HG02798 (cell line): Measurements from ENCODE around the gene PMPCA.

Experiments used
- ATAC-seq: cut with Tn5 transposase; IDR thresholded peaks from one replicate; pipeline ENCODE4 v1.9.1; 2021; ENCODE audit warnings: mild to moderate bottlenecking; ENCODE audit not compliant: unreplicated experiment, poor library complexity

PMPCA gene

DNA sequence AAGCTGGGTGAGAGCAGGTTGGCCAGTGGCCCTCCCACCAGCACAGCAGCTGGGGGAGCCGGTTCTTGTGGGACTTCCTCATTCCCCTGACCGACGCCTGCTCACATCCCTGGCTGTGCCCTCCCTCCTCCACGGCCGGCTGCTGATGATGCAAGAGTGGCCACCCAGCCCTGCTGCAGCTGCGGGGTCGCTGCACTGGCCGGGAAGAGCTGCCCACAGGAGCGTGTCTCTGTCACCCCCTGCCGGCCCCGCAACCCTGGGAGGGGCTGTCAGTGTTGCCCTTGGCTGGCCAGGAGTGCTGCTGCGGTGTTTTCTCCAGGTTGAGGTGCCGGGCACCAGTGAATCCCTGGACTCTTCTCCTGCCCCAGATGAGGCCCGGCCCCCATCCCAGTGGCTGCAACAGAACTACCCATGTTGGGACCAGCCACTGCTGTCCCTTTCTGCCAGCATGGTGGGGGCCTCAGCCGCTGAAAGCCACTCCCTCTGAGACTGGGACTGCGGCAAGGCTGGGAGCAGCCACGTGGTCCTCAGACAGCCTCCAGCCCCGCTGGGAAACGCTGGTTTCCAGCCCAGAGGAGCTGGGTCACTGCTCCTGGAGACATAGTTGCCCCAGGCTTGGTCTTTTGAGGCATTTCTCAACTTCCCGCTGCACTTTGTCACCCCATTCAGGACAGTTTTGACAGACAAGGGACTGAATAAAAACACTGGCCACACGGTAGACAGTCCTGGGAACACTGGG lies 37.7 kb upstream of the PMPCA start:
- no peak for ATAC-seq

DNA sequence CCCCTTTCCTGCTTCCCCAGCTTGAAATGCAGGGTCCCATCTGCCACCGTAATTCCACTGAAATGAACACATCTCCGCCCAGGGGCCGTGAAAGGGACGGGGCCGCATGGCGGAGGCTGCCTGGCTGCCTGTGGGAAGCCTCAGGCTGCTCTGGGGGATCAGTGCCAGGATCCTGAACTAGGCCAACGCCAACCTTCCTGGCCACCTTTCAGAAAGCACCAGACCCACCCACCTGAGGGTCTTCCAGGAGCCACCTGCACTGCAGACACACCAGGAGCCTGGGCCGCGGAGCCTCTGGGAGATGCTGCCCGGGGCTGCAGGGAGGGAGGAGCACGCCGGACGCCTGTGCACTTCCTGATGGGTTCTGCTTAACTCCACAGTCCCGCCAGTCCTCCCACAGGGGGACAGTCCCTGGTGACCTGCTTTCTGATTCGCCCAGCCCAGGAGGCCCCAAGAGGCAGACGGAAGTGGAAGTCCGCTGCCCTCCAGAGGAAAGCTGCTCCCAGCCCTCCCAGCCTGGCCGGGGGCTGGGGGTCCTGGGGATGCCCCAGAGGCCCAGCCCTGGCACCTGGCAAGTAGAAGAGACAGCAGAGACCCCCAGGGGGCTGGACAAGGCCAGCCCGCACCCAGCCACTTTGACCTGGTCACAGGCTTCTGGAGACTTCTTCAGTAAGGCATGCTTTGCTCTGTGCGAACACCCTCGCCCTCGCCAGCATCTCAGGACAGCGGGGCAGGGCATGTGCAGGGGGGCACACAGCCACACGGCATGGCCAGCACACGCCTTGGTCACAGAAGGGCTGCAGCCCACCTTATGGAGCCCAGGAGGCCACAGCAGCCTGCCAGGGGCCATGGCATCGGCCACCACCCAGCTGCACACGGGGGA lies 36.9 kb upstream of the PMPCA start, which contains the start of gene CARD9:
CARD9 (minus strand) TSS at position 370 of the 883 bp plus-strand sequence. CDS start 1,591 bp downstream, outside the sequence.
- ATAC-seq = no peak

GRCh38 chr9:136374183-136374575 lies 36.3 kb upstream of the PMPCA start:
- ATAC-seq = no peak

- ATAC-seq = no peak
These were observed 35.4 kb upstream of the PMPCA start for GRCh38 chr9:136375096-136375495.

DNA sequence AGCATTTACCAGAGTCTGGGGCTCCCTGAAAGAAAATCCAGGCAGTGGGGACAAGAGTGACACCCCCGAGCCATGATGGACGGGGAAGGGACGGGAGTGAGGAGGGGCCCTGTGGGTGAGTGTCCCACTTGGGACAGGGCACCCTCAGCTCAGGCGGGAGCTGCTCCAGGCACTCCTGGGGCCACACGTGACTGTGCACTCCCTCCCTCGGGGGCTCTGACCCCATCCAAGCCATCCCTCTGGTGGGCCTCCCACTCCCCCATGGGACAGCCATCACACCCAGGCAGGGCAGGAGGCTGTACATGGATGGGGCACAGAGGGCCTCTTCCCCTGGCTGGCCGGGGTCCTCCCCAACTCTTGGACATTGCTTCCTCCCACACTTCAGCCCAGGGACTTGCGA lies 34.0 kb upstream of the PMPCA start:
- no peak for ATAC-seq

DNA sequence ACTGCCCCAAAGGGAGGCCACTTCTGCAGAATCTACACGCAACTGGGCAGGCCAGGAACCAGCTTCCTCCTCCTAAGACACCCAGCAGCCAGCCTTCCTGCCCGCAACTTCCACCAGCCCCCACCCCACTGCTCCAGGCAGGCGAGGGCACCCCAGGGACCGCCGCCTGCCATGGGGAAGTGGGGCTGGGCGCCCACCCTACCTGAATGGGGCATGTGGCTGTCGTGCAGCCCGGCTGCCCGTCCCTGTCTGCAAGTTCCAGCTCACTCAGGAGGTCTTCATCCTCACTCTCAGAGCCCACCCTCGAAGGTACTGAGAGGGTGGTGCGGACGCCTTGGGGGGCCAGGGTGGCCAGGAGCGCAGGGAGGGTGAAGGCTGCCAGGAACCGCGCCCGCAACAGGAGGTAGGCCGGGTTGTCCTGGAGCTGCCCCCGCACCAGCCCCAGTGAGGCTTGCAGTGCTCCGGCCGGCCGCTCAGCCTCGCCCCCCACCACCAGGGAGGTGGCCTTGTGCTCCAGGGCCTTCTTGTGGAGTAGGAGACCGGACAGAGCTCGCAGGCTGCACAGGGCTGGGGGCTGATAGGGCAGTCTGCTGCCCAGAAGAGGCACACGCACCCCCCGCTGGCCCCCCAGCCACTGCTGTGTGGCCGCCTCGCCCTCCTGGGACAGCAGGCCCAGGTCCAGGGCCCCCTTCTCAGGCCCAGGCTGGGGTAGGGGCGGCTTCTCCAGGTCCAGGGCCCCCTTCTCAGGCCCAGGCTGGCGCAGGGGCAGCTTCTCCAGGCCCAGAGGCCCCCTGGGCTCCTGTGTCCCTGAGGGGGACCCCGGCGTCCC lies 32.9 kb upstream of the PMPCA start:
- ATAC-seq = no peak

DNA sequence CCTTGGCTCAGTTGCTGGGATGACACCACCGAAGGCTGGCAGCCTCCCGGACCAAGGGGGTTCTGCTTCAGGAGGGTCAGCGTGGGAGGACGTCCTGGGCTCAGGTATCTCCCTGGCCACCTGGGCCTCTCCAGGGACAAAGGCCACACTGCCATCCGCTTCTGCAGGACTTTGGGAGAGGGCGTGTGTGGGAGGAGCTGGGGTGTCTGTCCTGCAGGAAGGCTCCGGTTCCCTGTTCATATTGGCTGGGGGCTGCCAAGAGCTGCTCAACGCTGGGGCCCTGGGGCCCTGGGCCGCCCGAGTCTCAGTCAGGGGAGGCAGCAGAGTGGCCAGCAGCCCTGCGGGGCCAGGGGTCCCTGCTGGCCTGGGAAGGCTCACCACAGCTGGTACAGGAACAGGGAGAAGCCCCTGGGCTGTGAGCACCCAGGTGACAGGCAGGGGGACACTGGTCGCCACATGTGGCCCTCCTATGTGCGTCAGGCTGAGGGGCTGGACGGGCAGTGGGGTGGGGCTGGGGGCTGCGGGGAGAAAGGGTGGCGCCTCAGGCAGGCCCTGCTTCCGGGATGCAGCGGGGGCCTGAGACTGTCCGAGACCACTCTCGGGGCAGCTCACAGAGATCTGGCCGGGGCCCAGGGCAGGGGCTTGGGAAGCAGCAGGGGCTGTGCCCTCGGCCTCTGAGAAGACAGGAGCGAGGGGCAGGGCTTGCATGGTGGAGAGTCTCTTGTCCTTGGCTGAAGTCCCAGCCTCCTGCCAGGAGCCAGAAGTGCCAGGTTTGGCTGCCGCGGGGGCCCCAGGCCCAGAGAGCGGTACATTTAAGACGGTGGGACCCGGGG lies 32.1 kb upstream of the PMPCA start:
- no peak for ATAC-seq

DNA sequence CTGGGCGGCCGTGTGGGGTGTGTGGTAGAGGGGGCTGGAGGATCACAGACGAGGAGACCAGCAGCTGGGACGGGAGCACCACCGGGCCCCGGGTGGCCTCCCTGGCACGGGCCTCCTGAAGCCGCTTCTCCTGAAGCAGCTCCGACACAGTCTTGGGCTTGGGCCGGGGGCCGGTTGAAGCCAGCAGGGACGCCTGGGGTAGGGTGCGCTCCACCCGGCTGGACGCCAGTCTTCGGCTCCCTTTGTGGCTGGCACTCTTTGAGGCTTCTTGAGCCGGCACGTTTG lies 31.5 kb upstream of the PMPCA start:
- no peak for ATAC-seq

DNA sequence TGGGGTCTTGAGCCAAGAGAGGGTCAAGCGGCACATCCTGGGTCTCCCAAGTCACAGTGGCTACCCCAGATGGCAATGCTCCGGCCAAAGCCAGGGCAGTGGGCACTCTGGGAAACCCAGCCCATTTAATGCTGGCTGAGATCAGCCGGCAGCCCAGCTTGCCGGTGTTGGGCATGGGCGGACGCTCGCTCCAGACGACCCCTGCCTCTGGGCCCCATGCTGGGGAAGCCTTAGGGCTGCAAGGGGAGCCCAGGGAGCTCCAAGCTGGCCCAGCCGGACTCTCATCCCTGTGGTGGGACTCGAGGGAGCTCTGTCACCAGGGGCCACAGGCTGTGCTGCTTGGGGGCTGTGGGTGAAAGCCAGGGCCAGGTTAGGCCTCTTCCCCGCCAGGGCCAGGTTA lies 31.1 kb upstream of the PMPCA start:
- ATAC-seq = no peak

DNA sequence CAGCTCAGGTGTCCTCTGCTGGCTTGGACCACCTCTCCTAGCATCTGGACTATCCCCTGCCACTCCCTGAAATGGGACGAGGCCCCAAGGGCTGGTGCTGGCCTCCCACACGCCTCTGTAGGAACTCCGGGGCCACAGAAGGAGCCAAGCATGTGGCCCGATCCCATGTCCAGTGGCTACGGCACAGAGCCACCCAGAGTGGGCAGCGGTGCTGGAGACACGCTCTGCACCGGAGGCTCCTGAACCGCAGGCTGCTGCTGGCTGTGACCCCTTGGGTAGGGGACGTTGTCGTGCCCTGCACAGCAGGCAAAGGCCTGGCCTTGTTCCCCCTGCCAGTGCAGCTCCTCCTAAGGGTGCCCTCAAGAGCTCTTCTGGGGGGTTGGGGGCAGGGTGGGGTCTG lies 30.6 kb upstream of the PMPCA start:
- no peak for ATAC-seq

DNA sequence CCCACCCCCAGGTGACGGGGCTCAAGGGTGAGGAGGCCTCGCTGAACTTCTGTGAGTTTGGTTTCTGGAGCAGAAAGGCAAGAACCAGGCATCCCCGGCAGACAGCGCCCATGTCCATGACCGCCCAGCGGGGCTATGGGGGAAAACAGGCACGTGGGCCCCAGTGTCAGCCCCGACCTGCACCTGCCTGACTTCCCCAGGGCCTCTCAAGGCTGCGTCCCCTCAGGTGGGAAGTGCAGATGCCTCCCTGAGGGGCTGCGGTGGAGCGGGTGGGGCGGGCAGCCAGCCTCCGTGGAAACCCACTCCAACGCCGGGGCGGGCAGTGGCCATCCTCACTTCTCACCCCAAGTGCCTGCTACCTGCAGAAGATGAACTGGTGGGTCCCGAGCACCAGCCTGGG lies 30.1 kb upstream of the PMPCA start:
- no peak for ATAC-seq

DNA sequence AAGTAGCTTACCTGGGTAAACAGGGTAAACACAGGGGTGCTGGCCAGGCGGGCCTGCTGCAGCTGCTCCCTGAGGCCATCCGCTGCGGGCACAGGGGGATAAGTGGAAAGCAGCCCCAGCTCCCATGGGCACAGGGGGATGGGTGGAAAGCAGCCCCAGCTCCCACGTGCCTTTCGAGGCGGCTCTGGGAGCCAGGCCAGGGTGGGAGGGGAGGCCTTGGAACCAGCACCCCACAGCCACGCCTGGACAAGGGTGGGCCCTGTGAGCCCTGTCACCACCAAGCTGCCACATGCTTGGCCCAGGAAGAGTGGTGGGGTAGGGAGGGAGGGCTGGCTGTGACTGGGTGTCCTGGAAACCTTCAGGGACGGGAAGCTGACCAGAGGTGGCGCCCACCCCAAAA lies 29.1 kb upstream of the PMPCA start:
- ATAC-seq = no peak

GRCh38 chr9:136381966-136382513 lies 28.4 kb upstream of the PMPCA start:
- ATAC-seq = no peak

- ATAC-seq = no peak
These were observed 27.0 kb upstream of the PMPCA start for GRCh38 chr9:136383436-136383835.

DNA sequence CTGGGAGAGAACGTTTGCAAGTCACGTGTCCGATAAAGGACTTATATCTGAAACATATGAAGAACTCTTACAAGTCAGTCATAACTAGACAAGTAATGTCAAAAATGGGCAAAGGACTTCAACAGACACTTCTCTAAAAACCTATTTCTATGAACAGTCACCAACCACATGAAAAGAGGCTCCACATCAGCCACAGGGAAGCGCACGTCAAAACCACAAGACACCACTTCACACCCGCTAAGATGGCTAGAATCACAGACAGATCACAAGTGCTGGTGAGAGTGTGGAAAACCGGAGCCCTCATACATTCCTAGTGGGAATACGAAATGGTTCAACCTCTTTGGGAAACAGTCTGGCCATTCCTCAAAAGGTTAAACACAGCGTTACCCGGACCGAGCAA lies 25.4 kb upstream of the PMPCA start:
- no peak for ATAC-seq

- ATAC-seq = no peak
These were observed 24.4 kb upstream of the PMPCA start for GRCh38 chr9:136386018-136386417.

DNA sequence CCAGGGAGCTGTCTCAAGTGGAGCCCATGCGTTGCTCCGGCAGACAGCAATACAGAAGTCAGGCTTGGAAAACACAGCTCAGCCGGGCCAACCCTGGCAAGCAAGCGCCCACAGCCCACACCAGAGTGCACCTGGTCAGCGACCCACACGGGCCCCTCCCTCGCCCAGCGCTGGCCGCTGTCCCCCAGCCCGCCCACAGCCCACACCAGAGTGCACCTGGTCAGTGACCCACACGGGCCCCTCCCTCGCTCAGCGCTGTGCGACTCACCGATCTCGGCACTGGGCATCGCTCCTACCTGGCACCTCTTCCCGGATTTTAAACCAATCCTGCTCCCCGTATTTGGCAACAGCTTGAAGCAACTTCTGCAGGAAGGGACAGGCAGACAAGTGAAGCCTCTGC lies 23.2 kb upstream of the PMPCA start:
- no peak for ATAC-seq

- ATAC-seq = no peak
These were observed 21.1 kb upstream of the PMPCA start for GRCh38 chr9:136389396-136389795.

GRCh38 chr9:136391737-136392537 lies 18.5 kb upstream of the PMPCA start:
- no peak for ATAC-seq
